Neural cell (in vitro differentiated cells): ENCODE measurements around the gene NPAS3.

Experiments used
- EP300 ChIP-seq: fragments of 450-650 bp; conservative IDR thresholded peaks from 2 replicates; pipeline ENCODE4 v1.6.1; 2014; ENCODE audit warnings: antibody characterized with exemption, mild to moderate bottlenecking, moderate library complexity; ENCODE audit not compliant: poor library complexity, severe bottlenecking
- POLR2AphosphoS5 ChIP-seq: IDR thresholded peaks from 2 replicates; pipeline ENCODE4 v1.6.1; 2012
- SMC3 ChIP-seq: fragments of 450-650 bp; conservative IDR thresholded peaks from 2 replicates; pipeline ENCODE4 v1.6.1; 2014; ENCODE audit warnings: antibody characterized with exemption, mild to moderate bottlenecking, moderate library complexity; ENCODE audit not compliant: poor library complexity
- TF ChIP-seq, protein P1 (sequence below): IDR thresholded peaks from 2 replicates; pipeline ENCODE4 v1.6.1; 2012; ENCODE audit warnings: borderline replicate concordance
- TF ChIP-seq, protein P2 (sequence below): fragments of 450-650 bp; IDR thresholded peaks from 2 replicates; pipeline ENCODE4 v1.5.1; 2014; ENCODE audit warnings: antibody characterized with exemption, mild to moderate bottlenecking, moderate library complexity; ENCODE audit not compliant: poor library complexity, severe bottlenecking

DNA sequence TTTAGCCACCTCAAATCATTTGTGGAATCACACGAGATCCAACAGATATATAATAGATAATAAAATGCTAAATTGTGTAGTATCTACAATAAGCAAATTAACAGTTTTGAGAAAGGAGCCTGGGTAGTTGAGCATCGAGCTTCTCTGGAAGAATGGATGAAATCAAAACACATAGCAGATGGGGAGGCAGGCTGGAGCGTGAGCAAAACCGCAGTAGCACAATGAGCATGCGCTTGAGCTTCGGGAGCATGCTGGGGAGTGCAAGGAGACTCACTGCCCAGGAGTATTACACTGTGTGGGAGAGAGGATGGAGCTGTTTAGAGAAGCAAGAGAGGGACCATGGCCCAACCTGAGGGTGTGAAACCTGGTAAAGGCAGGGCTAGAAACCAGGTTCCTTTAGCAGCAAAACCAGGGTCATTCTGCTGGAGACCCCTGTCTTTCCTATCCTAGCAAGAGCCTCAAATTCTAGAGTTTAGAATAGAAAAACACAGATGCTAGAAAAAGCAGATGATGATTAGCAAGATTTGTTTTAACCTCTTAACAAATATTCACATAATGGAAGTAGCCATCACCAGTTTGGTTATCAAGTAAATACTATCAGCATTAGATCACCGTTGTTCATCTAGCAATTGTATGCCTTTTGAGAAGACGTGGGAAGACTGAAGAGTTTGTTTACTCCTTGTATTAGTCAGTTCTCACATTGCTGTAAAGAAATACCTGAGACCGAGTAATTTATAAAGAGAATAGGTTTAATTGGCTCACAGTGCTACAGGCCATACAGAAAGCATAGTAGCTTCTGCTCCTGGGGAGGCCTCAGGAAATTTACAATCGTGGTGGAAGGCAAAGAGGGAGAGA, 527.4 kb downstream of the NPAS3 start:
- TF ChIP-seq POLR2AphosphoS5 (no peak), SMC3 (no peak), EP300 (no peak)
- TF ChIP-seq, protein P1, sequence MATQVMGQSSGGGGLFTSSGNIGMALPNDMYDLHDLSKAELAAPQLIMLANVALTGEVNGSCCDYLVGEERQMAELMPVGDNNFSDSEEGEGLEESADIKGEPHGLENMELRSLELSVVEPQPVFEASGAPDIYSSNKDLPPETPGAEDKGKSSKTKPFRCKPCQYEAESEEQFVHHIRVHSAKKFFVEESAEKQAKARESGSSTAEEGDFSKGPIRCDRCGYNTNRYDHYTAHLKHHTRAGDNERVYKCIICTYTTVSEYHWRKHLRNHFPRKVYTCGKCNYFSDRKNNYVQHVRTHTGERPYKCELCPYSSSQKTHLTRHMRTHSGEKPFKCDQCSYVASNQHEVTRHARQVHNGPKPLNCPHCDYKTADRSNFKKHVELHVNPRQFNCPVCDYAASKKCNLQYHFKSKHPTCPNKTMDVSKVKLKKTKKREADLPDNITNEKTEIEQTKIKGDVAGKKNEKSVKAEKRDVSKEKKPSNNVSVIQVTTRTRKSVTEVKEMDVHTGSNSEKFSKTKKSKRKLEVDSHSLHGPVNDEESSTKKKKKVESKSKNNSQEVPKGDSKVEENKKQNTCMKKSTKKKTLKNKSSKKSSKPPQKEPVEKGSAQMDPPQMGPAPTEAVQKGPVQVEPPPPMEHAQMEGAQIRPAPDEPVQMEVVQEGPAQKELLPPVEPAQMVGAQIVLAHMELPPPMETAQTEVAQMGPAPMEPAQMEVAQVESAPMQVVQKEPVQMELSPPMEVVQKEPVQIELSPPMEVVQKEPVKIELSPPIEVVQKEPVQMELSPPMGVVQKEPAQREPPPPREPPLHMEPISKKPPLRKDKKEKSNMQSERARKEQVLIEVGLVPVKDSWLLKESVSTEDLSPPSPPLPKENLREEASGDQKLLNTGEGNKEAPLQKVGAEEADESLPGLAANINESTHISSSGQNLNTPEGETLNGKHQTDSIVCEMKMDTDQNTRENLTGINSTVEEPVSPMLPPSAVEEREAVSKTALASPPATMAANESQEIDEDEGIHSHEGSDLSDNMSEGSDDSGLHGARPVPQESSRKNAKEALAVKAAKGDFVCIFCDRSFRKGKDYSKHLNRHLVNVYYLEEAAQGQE: no peak
- TF ChIP-seq, protein P2, sequence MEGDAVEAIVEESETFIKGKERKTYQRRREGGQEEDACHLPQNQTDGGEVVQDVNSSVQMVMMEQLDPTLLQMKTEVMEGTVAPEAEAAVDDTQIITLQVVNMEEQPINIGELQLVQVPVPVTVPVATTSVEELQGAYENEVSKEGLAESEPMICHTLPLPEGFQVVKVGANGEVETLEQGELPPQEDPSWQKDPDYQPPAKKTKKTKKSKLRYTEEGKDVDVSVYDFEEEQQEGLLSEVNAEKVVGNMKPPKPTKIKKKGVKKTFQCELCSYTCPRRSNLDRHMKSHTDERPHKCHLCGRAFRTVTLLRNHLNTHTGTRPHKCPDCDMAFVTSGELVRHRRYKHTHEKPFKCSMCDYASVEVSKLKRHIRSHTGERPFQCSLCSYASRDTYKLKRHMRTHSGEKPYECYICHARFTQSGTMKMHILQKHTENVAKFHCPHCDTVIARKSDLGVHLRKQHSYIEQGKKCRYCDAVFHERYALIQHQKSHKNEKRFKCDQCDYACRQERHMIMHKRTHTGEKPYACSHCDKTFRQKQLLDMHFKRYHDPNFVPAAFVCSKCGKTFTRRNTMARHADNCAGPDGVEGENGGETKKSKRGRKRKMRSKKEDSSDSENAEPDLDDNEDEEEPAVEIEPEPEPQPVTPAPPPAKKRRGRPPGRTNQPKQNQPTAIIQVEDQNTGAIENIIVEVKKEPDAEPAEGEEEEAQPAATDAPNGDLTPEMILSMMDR: no peak
